Fibroblast of lung (primary cell): ENCODE results near the gene PCGF2. TPM values are rescaled to one million over a fixed set of nuclear protein-coding genes. Genes with fewer than 3 reads are reported as not detected.
"Not testable (repeated sequence)": the region's sequence is repeated elsewhere in the genome, so short reads cannot be mapped to it uniquely, and the experiment has no call there.

ENCODE experiments used
- DNase-seq, 2 donors: peaks; one replicate each; pipeline versions ENCODE4 v3.0.0 to v3.0.0-alpha.2; 2010; ENCODE audit warnings: low read depth in 2 of 2
- H2AFZ ChIP-seq: 2 replicates; pipeline ENCODE4 v1.5.1; 2012; ENCODE audit warnings: low read length, control low read depth, inconsistent platforms
- H3K27ac ChIP-seq: 2 replicates; pipeline ENCODE4 v1.5.1; 2011; ENCODE audit warnings: low read length, control low read depth; ENCODE audit not compliant: insufficient read depth
- H3K27me3 ChIP-seq: 2 replicates; pipeline ENCODE4 v1.5.1; 2011; ENCODE audit warnings: mild to moderate bottlenecking, low read length; ENCODE audit not compliant: control insufficient read depth, insufficient read depth
- H3K36me3 ChIP-seq: 2 replicates; pipeline ENCODE4 v1.5.1; 2011; ENCODE audit warnings: low read length; ENCODE audit not compliant: control insufficient read depth, insufficient read depth
- H3K4me1 ChIP-seq: 2 replicates; pipeline ENCODE4 v1.5.1; 2011; ENCODE audit warnings: low read length; ENCODE audit not compliant: control insufficient read depth, insufficient read depth; ENCODE audit errors: extremely low read depth
- H3K4me2 ChIP-seq: 2 replicates; pipeline ENCODE4 v1.5.1; 2011; ENCODE audit warnings: low read length, control low read depth; ENCODE audit not compliant: insufficient read depth; ENCODE audit errors: extremely low read depth
- H3K4me3 ChIP-seq, 4 experiments: fragments of 200-600 bp in 1 of 4; sonication (generic) in 1 of 4; replicated peaks in 1 of 4; 2 replicates each; pipeline ENCODE4 v1.5.1; 2011 to 2016; ENCODE audit warnings: low read length in 4 of 4, low read depth in 3 of 4, mild to moderate bottlenecking in 3 of 4, control low read depth in 2 of 4, inconsistent platforms in 1 of 4, mixed read lengths in 1 of 4; ENCODE audit not compliant: insufficient read depth in 1 of 4; ENCODE audit errors: control extremely low read depth in 1 of 4
- H3K79me2 ChIP-seq: 2 replicates; pipeline ENCODE4 v1.5.1; 2012; ENCODE audit warnings: mild to moderate bottlenecking, low read length, inconsistent platforms; ENCODE audit not compliant: control insufficient read depth, insufficient read depth
- H3K9ac ChIP-seq: 2 replicates; pipeline ENCODE4 v1.5.1; 2011; ENCODE audit warnings: mild to moderate bottlenecking, low read length, control low read depth; ENCODE audit not compliant: insufficient read depth
- H3K9me3 ChIP-seq: 2 replicates; pipeline ENCODE4 v1.5.1; 2012; ENCODE audit warnings: low read depth, low read length; ENCODE audit not compliant: control insufficient read depth, insufficient read depth
- H4K20me1 ChIP-seq: 2 replicates; pipeline ENCODE4 v1.5.1; 2011; ENCODE audit warnings: low read length; ENCODE audit not compliant: control insufficient read depth, insufficient read depth; ENCODE audit errors: extremely low read depth
- CTCF ChIP-seq, 2 donors: IDR thresholded peaks in 1 of 2; conservative IDR thresholded peaks in 1 of 2; 1 replicate in 1 of 2; 2 replicates in 1 of 2; pipeline ENCODE4 v1.5.1; 2011 to 2012; ENCODE audit warnings: low read length in 2 of 2, control low read depth in 1 of 2, inconsistent platforms in 1 of 2, low read depth in 1 of 2, mild to moderate bottlenecking in 1 of 2
- EZH2 ChIP-seq: IDR thresholded peaks from 2 replicates; pipeline ENCODE4 v1.5.1; 2012; ENCODE audit warnings: low read length, control low read depth, mild to moderate bottlenecking; ENCODE audit errors: missing control alignments
- polyA plus RNA-seq, 2 donors: library from polyadenylated mRNA; depleted of rRNA in 1 of 2; stranded (reverse) in 1 of 2; unstranded in 1 of 2; fragments of >200 nt; gene quantifications; 2 replicates each; pipeline ENCODE4 v1.2.1, GENCODE V29; 2011 to 2012; ENCODE audit warnings: missing spikeins in 1 of 2
- total RNA-seq: library from RNA; depleted of rRNA; stranded (reverse); fragments of >200 nt; gene quantifications from 2 replicates; pipeline ENCODE4 v1.2.1, GENCODE V29; 2014

Gene PCGF2
- total and polyA plus RNA-seq, 2 donors (not counting 1 experiment from before 2014, with no cell fraction given) = 4.0 to 8.0 TPM

- H4K20me1 ChIP-seq = no peaks in the 10 kb centered on the region
Measured at GRCh38 chr17:38796451-38797157, 48.5 kb upstream of the PCGF2 start.

GRCh38 chr17:38794221-38794620, 46.1 kb upstream of the PCGF2 start:
- no peak overlapping the region for H2AFZ ChIP-seq
- H3K27ac ChIP-seq = no peak overlapping the region
- H3K4me3 ChIP-seq = no peak overlapping the region
- H3K4me2 ChIP-seq = no peak overlapping the region
- DNase-seq = no peak
- H3K9ac ChIP-seq = no peak overlapping the region
- peaks cover 69% of the 10 kb centered on the region for H3K79me2 ChIP-seq
- no peaks in the 10 kb centered on the region for H3K9me3 ChIP-seq
- H3K36me3 ChIP-seq = peaks cover 3% of the 10 kb centered on the region
- H4K20me1 ChIP-seq = no peaks in the 10 kb centered on the region
- H3K27me3 ChIP-seq = no peaks in the 10 kb centered on the region
- peaks cover 9% of the 10 kb centered on the region for H3K4me1 ChIP-seq
- TF ChIP-seq CTCF (conservative IDR thresholded peaks at IDR 0.05 in 1 of 2, IDR thresholded peaks at IDR 0.05 in 1 of 2; ENCODE audit: low read depth in 1 of 2, low read length in 2 of 2) (no peak), EZH2 (no peak)

More at GRCh38 chr17:38796451-38797157, 48.5 kb upstream of the PCGF2 start:
- DNase-seq = no peak
- TF ChIP-seq CTCF (conservative IDR thresholded peaks at IDR 0.05 in 1 of 2, IDR thresholded peaks at IDR 0.05 in 1 of 2; ENCODE audit: low read depth in 1 of 2, low read length in 2 of 2) (no peak), EZH2 (no peak)
- Histone ChIP-seq H3K9me3 (no peaks in the 10 kb centered on the region), H3K4me2 (no peak overlapping the region), H3K36me3 (peaks cover 3% of the 10 kb centered on the region), H3K79me2 (peaks cover 62% of the 10 kb centered on the region), H3K4me3 (peak overlapping the region in 1 of 4 experiments; percentile 76), H2AFZ (no peak overlapping the region), H3K9ac (no peak overlapping the region), H3K4me1 (peaks cover 11% of the 10 kb centered on the region), H3K27me3 (no peaks in the 10 kb centered on the region), H3K27ac (no peak overlapping the region)

- DNase-seq = no peak
- no peaks in the 10 kb centered on the region for H4K20me1 ChIP-seq
- no peak overlapping the region for H2AFZ ChIP-seq
- H3K27me3 ChIP-seq = no peaks in the 10 kb centered on the region
- H3K9ac ChIP-seq = no peak overlapping the region
- no peak overlapping the region for H3K27ac ChIP-seq
- H3K4me3 ChIP-seq = no peak overlapping the region
- H3K4me2 ChIP-seq = no peak overlapping the region
- peaks cover 47% of the 10 kb centered on the region for H3K79me2 ChIP-seq
- no peaks in the 10 kb centered on the region for H3K9me3 ChIP-seq
- TF ChIP-seq CTCF (conservative IDR thresholded peaks at IDR 0.05 in 1 of 2, IDR thresholded peaks at IDR 0.05 in 1 of 2; ENCODE audit: low read depth in 1 of 2, low read length in 2 of 2) = no peak
- no peak for TF ChIP-seq EZH2
- H3K4me1 ChIP-seq = peaks cover 6% of the 10 kb centered on the region
- H3K36me3 ChIP-seq = peaks cover 7% of the 10 kb centered on the region
Measured at GRCh38 chr17:38791162-38791561, 43.0 kb upstream of the PCGF2 start.

GRCh38 chr17:38790148-38790707, 42.1 kb upstream of the PCGF2 start:
- H4K20me1 ChIP-seq, H3K27me3 ChIP-seq, H3K4me1 ChIP-seq, H3K9ac ChIP-seq, H3K9me3 ChIP-seq, DNase-seq, H3K4me3 ChIP-seq, H3K4me2 ChIP-seq, H2AFZ ChIP-seq: not testable (repeated sequence)
- Histone ChIP-seq H3K36me3 (peaks cover 11% of the 10 kb centered on the region), H3K27ac (peak overlapping the region; percentile 30), H3K79me2 (peaks cover 39% of the 10 kb centered on the region)
